MG63 (cell line): Measurements from ENCODE around the gene MRPS12. TPM values are rescaled to one million over a fixed set of nuclear protein-coding genes. Genes with fewer than 3 reads are reported as not detected.

Source experiments
- DNase-seq: peaks from one replicate; pipeline ENCODE4 v3.0.0-alpha.2; 2020
- H3K27me3 ChIP-seq: fragments of 250-450 bp; sonication (Bioruptor Pico); 2 replicates; pipeline ENCODE4 v1.5.1; 2020; ENCODE audit warnings: mild to moderate bottlenecking, moderate library complexity
- H3K36me3 ChIP-seq: fragments of 250-450 bp; sonication (Bioruptor Pico); 2 replicates; pipeline ENCODE4 v1.5.1; 2020; ENCODE audit warnings: mild to moderate bottlenecking, moderate library complexity
- H3K4me3 ChIP-seq: fragments of 250-450 bp; sonication (Bioruptor Pico); 2 replicates; pipeline ENCODE4 v1.5.1; 2020; ENCODE audit warnings: mild to moderate bottlenecking, moderate library complexity
- H3K9me3 ChIP-seq: fragments of 250-450 bp; sonication (Bioruptor Pico); 2 replicates; pipeline ENCODE4 v1.5.1; 2020; ENCODE audit warnings: mild to moderate bottlenecking, moderate library complexity
- total RNA-seq: library from RNA; depleted of rRNA; stranded (reverse); fragments of >200 nt; shearing (Covaris generic); gene quantifications from 2 replicates; pipeline ENCODE4 v1.2.3, GENCODE V29; 2014; ENCODE audit warnings: low replicate concordance; rRNA removed

MRPS12 gene
- total RNA-seq, 1 experiment from 2014 or later = 150 TPM

- DNase-seq = peak; percentile 79
- Histone ChIP-seq H3K9me3 (no peaks in the 10 kb centered on the region), H3K4me3 (no peak overlapping the region), H3K27me3 (no peaks in the 10 kb centered on the region), H3K36me3 (peaks cover 6% of the 10 kb centered on the region; the same call in 1 of the 2 replicates)
These were observed 46.9 kb downstream of the MRPS12 start for GRCh38 chr19:38977445-38978325.

- Histone ChIP-seq H3K9me3 (no peaks in the 10 kb centered on the region), H3K36me3 (peaks cover under 1% of the 10 kb centered on the region; the same call in 1 of the 2 replicates), H3K27me3 (no peaks in the 10 kb centered on the region), H3K4me3 (no peak overlapping the region)
- peak; percentile 10 for DNase-seq
These were observed 47.6 kb downstream of the MRPS12 start for GRCh38 chr19:38978326-38978689.

GRCh38 chr19:38979812-38980211 is 49.1 kb downstream of the MRPS12 start:
- Histone ChIP-seq H3K27me3 (no peaks in the 10 kb centered on the region), H3K36me3 (no peaks in the 10 kb centered on the region), H3K4me3 (no peak overlapping the region), H3K9me3 (no peaks in the 10 kb centered on the region)
- DNase-seq = no peak

- Histone ChIP-seq H3K4me3 (no peak overlapping the region), H3K9me3 (no peaks in the 10 kb centered on the region), H3K36me3 (no peaks in the 10 kb centered on the region), H3K27me3 (no peaks in the 10 kb centered on the region)
- no peak for DNase-seq
These were observed 50.0 kb downstream of the MRPS12 start for GRCh38 chr19:38980583-38981374.

Other genes with a start within 250 kb of the MRPS12 start
- gene CAPN12, start 186.5 kb upstream of the MRPS12 start, total RNA-seq = not detected in 2 replicates
- not detected in 2 replicates for gene LGALS7, start 157.4 kb upstream of the MRPS12 start, total RNA-seq
- not detected in 2 replicates for gene LGALS7B, start 141.7 kb upstream of the MRPS12 start, total RNA-seq
- gene LGALS4, start 118.0 kb upstream of the MRPS12 start, total RNA-seq = not detected in 2 replicates
- 76.7 and 102 TPM in 2 replicates for gene ECH1, start 99.2 kb upstream of the MRPS12 start, total RNA-seq
- gene HNRNPL, start 81.0 kb upstream of the MRPS12 start, total RNA-seq = 385 and 511 TPM in 2 replicates
- 6.9 and 8.2 TPM in 2 replicates for gene RINL, start 52.7 kb upstream of the MRPS12 start, total RNA-seq
- gene SIRT2, start 31.3 kb upstream of the MRPS12 start, total RNA-seq = 45.3 and 72.9 TPM in 2 replicates
- 18.7 and 49.6 TPM in 2 replicates for gene NFKBIB, start 31.0 kb upstream of the MRPS12 start, total RNA-seq
- gene CCER2, start 18.8 kb upstream of the MRPS12 start, total RNA-seq = not detected in 2 replicates
- 18.4 and 20.8 TPM in 2 replicates for gene SARS2, start 181 bp upstream of the MRPS12 start, total RNA-seq
- gene FBXO17, start 44.8 kb downstream of the MRPS12 start, total RNA-seq = 53.1 and 67.1 TPM in 2 replicates
- gene FBXO27, start 101.6 kb downstream of the MRPS12 start, total RNA-seq = 0.82 TPM in 1 of 2 replicates, not detected in the other
- gene ACP7, start 153.4 kb downstream of the MRPS12 start, total RNA-seq = not detected in 2 replicates
- gene PAK4, start 194.8 kb downstream of the MRPS12 start, total RNA-seq = 3.0 and 8.5 TPM in 2 replicates